Heart left ventricle (tissue), 16 donors: Measurements from ENCODE around the gene EGR4. TPM values are rescaled to one million over a fixed set of nuclear protein-coding genes. Genes with fewer than 3 reads are reported as not detected.
A peak's percentile ranks its signal among the peaks of the same experiment; 100 is the strongest.

Experiments used
- ATAC-seq, 4 donors: fragments of 200-7000 bp; cut with Tn5 transposase; one replicate each; pipeline ENCODE4 v1.9.1; 2020 to 2022; ENCODE audit warnings: moderate library complexity in 4 of 4, mild to moderate bottlenecking in 3 of 4, moderate number of reproducible peaks in 1 of 4
- DNase-seq, 5 donors: peaks; one replicate each; pipeline ENCODE4 v3.0.0-alpha.2; 2020
- H3K27ac ChIP-seq, 12 donors: fragments of 200-600 bp; sonication (generic) in 4 of 12; one replicate each; pipeline versions ENCODE4 v1.5.0 to v1.8.0; 2016 to 2022; ENCODE audit warnings: mild to moderate bottlenecking in 2 of 12
- H3K27me3 ChIP-seq, 9 donors: fragments of 200-600 bp; sonication (generic) in 2 of 9; one replicate each; pipeline versions ENCODE4 v1.5.1 to v1.8.0; 2016 to 2022; ENCODE audit warnings: mild to moderate bottlenecking in 3 of 9
- H3K36me3 ChIP-seq, 9 donors: fragments of 200-600 bp; sonication (generic) in 2 of 9; one replicate each; pipeline versions ENCODE4 v1.5.0 to v1.8.0; 2018 to 2022; ENCODE audit warnings: mild to moderate bottlenecking in 2 of 9
- H3K4me1 ChIP-seq, 12 donors: fragments of 200-600 bp; sonication (generic) in 4 of 12; one replicate each; pipeline versions ENCODE4 v1.5.0 to v1.8.0; 2016 to 2022; ENCODE audit warnings: mild to moderate bottlenecking in 3 of 12
- H3K4me3 ChIP-seq, 12 donors: fragments of 200-600 bp; sonication (generic) in 4 of 12; one replicate each; pipeline versions ENCODE4 v1.5.0 to v1.8.0; 2017 to 2022; ENCODE audit warnings: mild to moderate bottlenecking in 9 of 12, moderate library complexity in 4 of 12
- H3K9me3 ChIP-seq, 12 donors: fragments of 200-600 bp; sonication (generic) in 4 of 12; one replicate each; pipeline versions ENCODE4 v1.5.0 to v1.8.0; 2016 to 2022; ENCODE audit warnings: mild to moderate bottlenecking in 1 of 12
- POLR2A ChIP-seq, 2 donors: fragments of 450-650 bp; IDR thresholded peaks; one replicate each; pipeline ENCODE4 v1.6.1; 2017; ENCODE audit warnings: antibody characterized with exemption in 2 of 2, mild to moderate bottlenecking in 2 of 2, moderate library complexity in 2 of 2
- WGBS, 4 donors: extraction: QIAGEN DNeasy Blood & Tissue Kit in 2 of 4; methylation state at CpG; one replicate each; pipeline versions ENCODE4 v1.1.5 to v1.1.7; 2013 to 2018; 5-methylcytosine and 5-hydroxymethylcytosine counted together
- intact Hi-C, 10 donors: fragments of 100-400 bp; cut with DNase I; formaldehyde crosslinking; loops; one replicate each; pipeline versions ENCODE4 v1.11.1 to v1.14.2; 2022
- polyA plus RNA-seq, 2 donors: library from polyadenylated mRNA; stranded (reverse); fragments of 200-250 nt; gene quantifications; one replicate each; pipeline ENCODE4 v1.2.3, GENCODE V29; 2013
- total RNA-seq, 9 donors: library from RNA; depleted of rRNA in 2 of 9; stranded (reverse); fragments of >200 nt in 2 of 9; fragmentation: NEBNext Ultra II Directional in 3 of 9; extraction: Animal tissue kit (Norgen Biotek cat#: 25700) in 3 of 9; gene quantifications; one replicate each; pipeline versions ENCODE4 v1.1.0 to v1.2.4, GENCODE V29; 2016 to 2023
- TF ChIP-seq, protein P1 (sequence below), 12 donors: fragments of 200-600 bp; sonication (generic) in 4 of 12; IDR thresholded peaks; one replicate each; pipeline versions ENCODE4 v1.5.0 to v1.8.0; 2018 to 2022; ENCODE audit warnings: antibody characterized with exemption in 12 of 12, mild to moderate bottlenecking in 5 of 12
- donor health status: ischemic (EF 13 %, LVEDD 7.1; RV severe dilation, severe dysfunction).
- donor health status: healthy with polysubstance abuse.
- donor health status: DM: no; HTN: yes; CAD: no.
- donor health status: DM: no; HTN: no; CAD: no.
- donor health status: ischemic (EF 25% LVEDD 6.9; RV normal size, moderate dysfunction).
- donor health status: ischemic (EF 25% LVEDD 5.7; RV mildly dilated, moderate dysfunction).
- donor health status: healthy.
- donor health status: DM: yes; HTN: yes; CAD: no.
- donor health status: ischemic (EF 35%, LVEDD 5.7; RV mildly dilated, moderate dysfunction).
- donor health status: nonischemic (EF 11% LVEDD 7.7; RV severe dilation, severe dysfunction).
- donor health status: DM: yes; HTN: yes; CAD: no.
- donor health status: PGD.
- donor health status: ischemic (EF 29% LVEDD 5.4; RV normal size, mild dysfunction).
- donor health status: nonischemic (EF 23%, LVEDD 6.1; RV moderate dilation, normal function).

The EGR4 gene
- total and polyA plus RNA-seq, 11 donors: not detected

DNA sequence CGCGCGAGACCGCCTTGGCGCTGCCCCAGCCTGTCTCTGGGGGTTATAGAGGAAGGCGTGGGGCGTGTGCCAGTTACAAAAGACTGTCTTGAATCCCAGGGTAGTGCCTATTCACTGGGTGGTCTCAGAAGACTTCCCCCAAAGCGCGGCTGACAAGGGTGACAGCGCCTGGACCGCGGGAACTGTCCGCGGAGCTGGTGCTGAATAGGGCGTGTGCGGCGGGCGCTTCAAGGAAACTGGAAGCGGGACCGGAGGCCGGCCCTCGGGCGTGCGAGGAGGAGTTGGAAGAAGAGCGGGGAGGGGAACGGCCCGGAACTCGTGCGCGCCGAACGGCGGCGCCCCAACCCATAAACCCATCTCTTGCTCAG lies 2.3 kb downstream of the EGR4 start:
- no peaks in the 10 kb centered on the region for H3K9me3 ChIP-seq
- H3K4me1 ChIP-seq: peaks cover 0 to 27% (median 9%) of the 10 kb centered on the region in 12 donors
- no peak overlapping the region for H3K27ac ChIP-seq
- no peaks in the 10 kb centered on the region for H3K36me3 ChIP-seq
- intact Hi-C loops: no loop called here
- ATAC-seq: peak in 3 of 4 donors; percentile 70 to 81 (median 78)
- H3K4me3 ChIP-seq: peak overlapping the region in 6 of 12 donors; percentile 3 to 32 (median 24)
- peak in 4 of 5 donors; percentile 40 to 71 (median 50) for DNase-seq
- peaks cover 42 to 98% (median 68%) of the 10 kb centered on the region in 9 donors for H3K27me3 ChIP-seq
- TF ChIP-seq, protein P1, sequence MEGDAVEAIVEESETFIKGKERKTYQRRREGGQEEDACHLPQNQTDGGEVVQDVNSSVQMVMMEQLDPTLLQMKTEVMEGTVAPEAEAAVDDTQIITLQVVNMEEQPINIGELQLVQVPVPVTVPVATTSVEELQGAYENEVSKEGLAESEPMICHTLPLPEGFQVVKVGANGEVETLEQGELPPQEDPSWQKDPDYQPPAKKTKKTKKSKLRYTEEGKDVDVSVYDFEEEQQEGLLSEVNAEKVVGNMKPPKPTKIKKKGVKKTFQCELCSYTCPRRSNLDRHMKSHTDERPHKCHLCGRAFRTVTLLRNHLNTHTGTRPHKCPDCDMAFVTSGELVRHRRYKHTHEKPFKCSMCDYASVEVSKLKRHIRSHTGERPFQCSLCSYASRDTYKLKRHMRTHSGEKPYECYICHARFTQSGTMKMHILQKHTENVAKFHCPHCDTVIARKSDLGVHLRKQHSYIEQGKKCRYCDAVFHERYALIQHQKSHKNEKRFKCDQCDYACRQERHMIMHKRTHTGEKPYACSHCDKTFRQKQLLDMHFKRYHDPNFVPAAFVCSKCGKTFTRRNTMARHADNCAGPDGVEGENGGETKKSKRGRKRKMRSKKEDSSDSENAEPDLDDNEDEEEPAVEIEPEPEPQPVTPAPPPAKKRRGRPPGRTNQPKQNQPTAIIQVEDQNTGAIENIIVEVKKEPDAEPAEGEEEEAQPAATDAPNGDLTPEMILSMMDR (IDR thresholded peaks at IDR 0.05): no peak
- TF ChIP-seq POLR2A (IDR thresholded peaks at IDR 0.05): no peak
- 3 to 5% (median 3%) methylated on average over 31 to 34 of the region's 34 CpGs for WGBS, 4 donors

DNA sequence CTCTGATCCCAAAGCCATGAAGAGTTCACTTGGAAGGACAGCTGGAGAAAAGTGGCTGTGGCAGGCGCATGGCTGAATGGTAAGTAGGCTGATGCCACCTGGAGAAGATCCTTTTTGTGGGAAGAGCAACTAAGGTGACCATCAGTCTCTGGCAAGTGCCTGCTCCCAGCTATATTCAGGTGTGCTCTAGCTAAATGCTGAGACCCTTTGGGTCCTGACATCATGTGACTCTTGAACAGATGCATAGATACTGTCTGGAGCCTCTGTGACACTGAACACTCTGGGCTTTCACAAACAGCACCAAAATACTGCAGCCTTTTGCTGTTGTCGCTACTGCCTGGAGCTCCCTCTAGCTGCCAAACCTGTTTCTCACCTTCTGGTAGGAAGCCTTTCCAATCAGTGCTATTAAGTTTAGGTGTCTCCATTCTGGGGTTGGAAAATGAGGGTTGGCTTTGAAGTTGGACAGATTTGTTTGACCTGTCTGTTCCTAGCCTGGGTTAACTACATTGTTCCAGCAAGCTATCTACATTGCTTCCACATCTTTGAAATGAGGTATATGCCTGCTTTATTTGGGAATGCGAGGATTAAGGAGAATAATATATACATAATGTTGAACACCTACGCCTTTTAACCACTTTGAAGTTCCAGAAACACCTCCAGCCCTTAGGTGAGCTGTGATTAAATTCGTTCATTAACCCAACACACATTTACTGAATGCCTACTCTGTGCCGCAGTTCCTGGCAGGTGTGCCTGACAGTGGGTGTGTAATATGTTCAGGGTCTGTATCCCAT lies 3.1 kb downstream of the EGR4 start:
- H3K27ac ChIP-seq: no peak overlapping the region
- ATAC-seq: no peak
- WGBS, 4 donors: 48 to 54% (median 52%) methylated on average over 6 of the region's 6 CpGs
- TF ChIP-seq POLR2A (IDR thresholded peaks at IDR 0.05): no peak
- TF ChIP-seq, protein P1 (IDR thresholded peaks at IDR 0.05): peak in 9 of 12 donors; percentile 4 to 48 (median 33)
- H3K9me3 ChIP-seq: no peaks in the 10 kb centered on the region
- peaks cover 37 to 97% (median 60%) of the 10 kb centered on the region in 9 donors for H3K27me3 ChIP-seq
- no peak overlapping the region for H3K4me3 ChIP-seq
- peaks cover 0 to 27% (median 9%) of the 10 kb centered on the region in 12 donors for H3K4me1 ChIP-seq
- no peaks in the 10 kb centered on the region for H3K36me3 ChIP-seq
- intact Hi-C loops: no loop called here
- DNase-seq: no peak

DNA sequence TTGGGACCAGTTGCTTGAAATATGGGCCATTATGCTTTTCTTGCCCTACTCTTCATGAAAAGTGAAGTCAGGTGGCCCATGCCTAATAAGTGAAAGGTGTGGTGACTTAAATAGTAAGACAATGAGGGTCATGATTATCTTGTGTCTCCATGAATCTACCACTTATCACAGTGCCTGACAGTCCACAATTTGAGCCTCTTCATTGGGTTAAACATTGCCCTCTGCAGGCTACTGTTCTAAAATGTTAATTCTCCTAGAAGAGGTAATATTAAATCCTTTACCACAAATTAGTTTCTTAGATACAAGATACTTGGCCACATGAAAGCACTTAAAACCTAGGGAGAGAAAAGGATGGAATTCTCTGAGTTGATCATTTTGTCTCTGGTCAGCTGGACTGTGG lies 4.0 kb downstream of the EGR4 start:
- DNase-seq (no peak), ATAC-seq (no peak)
- Histone ChIP-seq H3K4me3 (no peak overlapping the region), H3K4me1 (peaks cover 0 to 35% (median 13%) of the 10 kb centered on the region in 12 donors), H3K36me3 (no peaks in the 10 kb centered on the region), H3K9me3 (no peaks in the 10 kb centered on the region), H3K27ac (no peak overlapping the region), H3K27me3 (peaks cover 28 to 96% (median 54%) of the 10 kb centered on the region in 9 donors)
- TF ChIP-seq, protein P1 (IDR thresholded peaks at IDR 0.05): no peak
- no peak for TF ChIP-seq POLR2A (IDR thresholded peaks at IDR 0.05)
- intact Hi-C loops: no loop called here

DNA sequence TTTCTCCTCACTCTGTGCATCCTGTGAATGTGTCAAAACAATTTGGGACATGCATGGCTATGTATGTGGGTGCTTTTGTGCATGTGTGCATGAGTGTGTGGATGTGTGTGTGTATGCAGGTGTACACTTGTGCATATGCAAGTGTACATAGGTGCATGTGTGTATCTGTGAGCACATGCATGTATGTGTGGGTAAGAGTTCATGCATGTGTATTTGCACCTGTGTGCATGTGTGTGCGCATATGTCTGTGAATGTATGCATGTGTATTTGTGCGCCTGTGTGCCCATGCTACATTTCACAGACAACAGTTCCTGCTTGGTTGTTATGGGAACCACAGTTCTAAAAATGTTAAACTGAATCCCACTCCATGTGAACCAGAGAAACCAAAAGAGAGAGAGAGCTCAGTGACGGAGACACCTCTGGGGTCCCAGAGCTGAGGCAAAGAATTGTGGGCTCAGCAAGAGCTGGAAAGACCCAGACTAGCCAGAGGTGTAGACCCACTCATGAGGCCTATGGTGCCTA lies 7.2 kb downstream of the EGR4 start:
- no peaks in the 10 kb centered on the region for H3K9me3 ChIP-seq
- no peak for TF ChIP-seq POLR2A (IDR thresholded peaks at IDR 0.05)
- TF ChIP-seq, protein P1 (IDR thresholded peaks at IDR 0.05): no peak
- no peaks in the 10 kb centered on the region for H3K36me3 ChIP-seq
- H3K27me3 ChIP-seq: peaks cover 0 to 65% (median 27%) of the 10 kb centered on the region in 9 donors
- H3K4me3 ChIP-seq: no peak overlapping the region
- ATAC-seq: no peak
- WGBS, 4 donors: 84 to 93% (median 88%) methylated on average over 3 of the region's 3 CpGs
- intact Hi-C loops: no loop called here
- DNase-seq: no peak
- H3K4me1 ChIP-seq: peaks cover 0 to 22% (median 8%) of the 10 kb centered on the region in 12 donors
- no peak overlapping the region for H3K27ac ChIP-seq
